H9 (cell line): ENCODE results near the gene TDP2. TPM values are rescaled to one million over a fixed set of nuclear protein-coding genes. Genes with fewer than 3 reads are reported as not detected.

Source experiments
- DNase-seq: peaks from one replicate; pipeline ENCODE4 v3.0.0-alpha.2; 2017
- H2AFZ ChIP-seq: one replicate; pipeline ENCODE4 v1.6.1; 2013; ENCODE audit warnings: mild to moderate bottlenecking, low read length, control low read depth, moderate library complexity
- H2AK5ac ChIP-seq: 2 replicates; pipeline ENCODE4 v1.6.1; 2013; ENCODE audit warnings: low read length, control low read depth, mixed read lengths; ENCODE audit not compliant: insufficient read length
- H2BK120ac ChIP-seq: one replicate; pipeline ENCODE4 v1.6.1; 2013; ENCODE audit warnings: low read depth, mild to moderate bottlenecking, low read length, control low read depth, inconsistent platforms; ENCODE audit not compliant: poor library complexity, severe bottlenecking
- H2BK12ac ChIP-seq: 2 replicates; pipeline ENCODE4 v1.6.1; 2013; ENCODE audit warnings: low read length, control low read depth, mixed read lengths, low read depth; ENCODE audit not compliant: insufficient read length
- H2BK15ac ChIP-seq: 2 replicates; pipeline ENCODE4 v1.6.1; 2013; ENCODE audit warnings: low read depth, low read length, control low read depth
- H2BK20ac ChIP-seq: one replicate; pipeline ENCODE4 v1.6.1; 2013; ENCODE audit warnings: low read depth, mild to moderate bottlenecking, low read length, control low read depth, inconsistent platforms; ENCODE audit not compliant: poor library complexity, severe bottlenecking
- H2BK5ac ChIP-seq: 2 replicates; pipeline ENCODE4 v1.6.1; 2013; ENCODE audit warnings: low read length, control low read depth, mixed read lengths; ENCODE audit not compliant: insufficient read length
- H3K14ac ChIP-seq: 2 replicates; pipeline ENCODE4 v1.6.1; 2013; ENCODE audit warnings: low read length, control low read depth; ENCODE audit not compliant: insufficient read depth
- H3K18ac ChIP-seq: 2 replicates; pipeline ENCODE4 v1.6.1; 2013; ENCODE audit warnings: low read depth, mild to moderate bottlenecking, mixed read lengths, low read length, control low read depth; ENCODE audit not compliant: insufficient read length
- H3K23ac ChIP-seq: 2 replicates; pipeline ENCODE4 v1.6.1; 2013; ENCODE audit warnings: low read length, control low read depth, mixed read lengths, low read depth; ENCODE audit not compliant: insufficient read length
- H3K23me2 ChIP-seq: 2 replicates; pipeline ENCODE4 v1.6.1; 2013; ENCODE audit warnings: low read depth, mild to moderate bottlenecking, mixed read lengths, low read length, control low read depth; ENCODE audit not compliant: insufficient read length, poor library complexity, severe bottlenecking
- H3K27ac ChIP-seq: 2 replicates; pipeline ENCODE4 v1.5.1; 2013; ENCODE audit warnings: low read length, control low read depth, mixed read lengths, low read depth; ENCODE audit not compliant: insufficient read length
- H3K27me3 ChIP-seq: 2 replicates; pipeline ENCODE4 v1.6.1; 2013; ENCODE audit warnings: low read length, control low read depth, inconsistent platforms; ENCODE audit not compliant: insufficient read depth
- H3K4ac ChIP-seq: 2 replicates; pipeline ENCODE4 v1.6.1; 2013; ENCODE audit warnings: low read depth, mild to moderate bottlenecking, control low read depth, inconsistent platforms, low read length, moderate library complexity
- H3K4me1 ChIP-seq: 2 replicates; pipeline ENCODE4 v1.6.1; 2013; ENCODE audit warnings: low read length, control low read depth, inconsistent platforms; ENCODE audit not compliant: insufficient read depth
- H3K4me2 ChIP-seq: 2 replicates; pipeline ENCODE4 v1.6.1; 2013; ENCODE audit warnings: low read length, control low read depth, mixed read lengths; ENCODE audit not compliant: insufficient read length, insufficient read depth
- H3K56ac ChIP-seq: 2 replicates; pipeline ENCODE4 v1.6.1; 2013; ENCODE audit warnings: low read depth, mild to moderate bottlenecking, mixed read lengths, low read length, control low read depth; ENCODE audit not compliant: insufficient read length
- H3K79me1 ChIP-seq: 2 replicates; pipeline ENCODE4 v1.6.1; 2013; ENCODE audit warnings: low read depth, mild to moderate bottlenecking, moderate library complexity, low read length, control low read depth, inconsistent platforms; ENCODE audit not compliant: insufficient read depth, poor library complexity, severe bottlenecking
- H3K79me2 ChIP-seq: 2 replicates; pipeline ENCODE4 v1.6.1; 2013; ENCODE audit warnings: low read length, control low read depth, inconsistent platforms; ENCODE audit not compliant: insufficient read depth
- H3K9ac ChIP-seq: 2 replicates; pipeline ENCODE4 v1.6.1; 2013; ENCODE audit warnings: low read length, control low read depth, mixed read lengths; ENCODE audit not compliant: insufficient read length; ENCODE audit errors: extremely low read depth
- H3K9me3 ChIP-seq: one replicate; pipeline ENCODE4 v1.6.1; 2013; ENCODE audit warnings: low read depth, low read length, inconsistent platforms; ENCODE audit not compliant: control insufficient read depth
- H3T11ph ChIP-seq: one replicate; pipeline ENCODE4 v1.6.1; 2013; ENCODE audit warnings: mild to moderate bottlenecking, low read length, control low read depth, inconsistent platforms
- H4K20me1 ChIP-seq: one replicate; pipeline ENCODE4 v1.6.1; 2013; ENCODE audit not compliant: control insufficient read depth, insufficient read length, insufficient read depth
- H4K5ac ChIP-seq: 2 replicates; pipeline ENCODE4 v1.6.1; 2013; ENCODE audit warnings: low read depth, mild to moderate bottlenecking, mixed read lengths, low read length, control low read depth; ENCODE audit not compliant: insufficient read length
- H4K8ac ChIP-seq: replicated peaks from 2 replicates; pipeline ENCODE4 v1.6.1; 2013; ENCODE audit warnings: low read length, control low read depth, mixed read lengths, low read depth; ENCODE audit not compliant: insufficient read length
- H4K91ac ChIP-seq: 2 replicates; pipeline ENCODE4 v1.6.1; 2013; ENCODE audit warnings: low read depth, mild to moderate bottlenecking, moderate library complexity, mixed read lengths, low read length, control low read depth; ENCODE audit not compliant: insufficient read length
- H3K27ac Mint-ChIP-seq, 3 experiments: 2 replicates in 2 of 3; 3 replicates in 1 of 3; pipeline ENCODE4 v1.8.0; 2020 to 2021; ENCODE audit warnings: mixed read lengths in 3 of 3, mild to moderate bottlenecking in 1 of 3, moderate library complexity in 1 of 3
- H3K27me3 Mint-ChIP-seq: 2 replicates; pipeline ENCODE4 v1.8.0; 2021; ENCODE audit warnings: low read depth, mild to moderate bottlenecking, moderate library complexity, mixed read lengths
- H3K36me3 Mint-ChIP-seq, 3 experiments: 2 replicates in 2 of 3; 3 replicates in 1 of 3; pipeline ENCODE4 v1.8.0; 2020 to 2021; ENCODE audit warnings: low read depth in 3 of 3, mixed read lengths in 3 of 3; ENCODE audit not compliant: insufficient read depth in 1 of 3
- H3K4me1 Mint-ChIP-seq, 2 experiments: 2 replicates each; pipeline ENCODE4 v1.8.0; 2020; ENCODE audit warnings: mixed read lengths in 2 of 2
- H3K4me3 Mint-ChIP-seq, 2 experiments: 2 replicates in 1 of 2; 3 replicates in 1 of 2; pipeline ENCODE4 v1.8.0; 2020 to 2021; ENCODE audit warnings: mild to moderate bottlenecking in 2 of 2, mixed read lengths in 2 of 2, moderate library complexity in 1 of 2
- H3K9me3 Mint-ChIP-seq, 2 experiments: 2 replicates in 1 of 2; 3 replicates in 1 of 2; pipeline ENCODE4 v1.8.0; 2020; ENCODE audit warnings: mild to moderate bottlenecking in 2 of 2, mixed read lengths in 2 of 2, moderate library complexity in 1 of 2
- WGBS: extraction: QIAGEN DNeasy Blood & Tissue Kit; methylation state at CpG from one replicate; pipeline ENCODE4 v1.1.7; 2013; ENCODE audit warnings: missing lambda C conversion rate, low lambda C conversion rate, mixed read lengths; ENCODE audit not compliant: insufficient read length; ENCODE audit errors: extremely low coverage; 5-methylcytosine and 5-hydroxymethylcytosine counted together
- total RNA-seq: library from RNA; stranded (reverse); gene quantifications from 2 replicates; pipeline ENCODE4 v1.2.1, GENCODE V29; 2021
- TF ChIP-seq, protein P1 (sequence below): fragments of 200-600 bp; sonication (generic); conservative IDR thresholded peaks from 3 replicates; pipeline ENCODE4 v1.8.0; 2021; ENCODE audit warnings: antibody characterized with exemption, mild to moderate bottlenecking

The TDP2 gene
- total RNA-seq, 1 experiment from 2014 or later: 55.6 TPM

DNA sequence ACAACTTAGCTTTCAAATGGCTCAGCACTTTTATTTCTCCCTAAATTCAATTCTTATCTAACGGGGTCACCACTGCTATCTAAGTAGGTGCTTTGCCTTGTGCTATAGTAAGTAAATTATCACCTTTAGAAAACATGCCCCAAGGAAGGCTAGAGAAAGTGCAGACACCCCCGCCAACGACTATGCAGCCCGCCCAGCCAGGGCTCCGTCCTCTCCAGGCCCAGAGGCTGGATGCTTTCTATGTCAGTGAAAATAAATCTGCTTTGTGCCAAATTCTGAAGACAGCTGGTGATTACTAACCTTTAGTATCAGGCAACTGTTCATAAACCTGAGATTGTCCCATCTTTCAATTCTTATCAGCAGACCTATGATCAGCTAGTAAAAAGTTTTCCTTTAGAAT, 35.0 kb downstream of the TDP2 start:
- TF ChIP-seq, protein P1, sequence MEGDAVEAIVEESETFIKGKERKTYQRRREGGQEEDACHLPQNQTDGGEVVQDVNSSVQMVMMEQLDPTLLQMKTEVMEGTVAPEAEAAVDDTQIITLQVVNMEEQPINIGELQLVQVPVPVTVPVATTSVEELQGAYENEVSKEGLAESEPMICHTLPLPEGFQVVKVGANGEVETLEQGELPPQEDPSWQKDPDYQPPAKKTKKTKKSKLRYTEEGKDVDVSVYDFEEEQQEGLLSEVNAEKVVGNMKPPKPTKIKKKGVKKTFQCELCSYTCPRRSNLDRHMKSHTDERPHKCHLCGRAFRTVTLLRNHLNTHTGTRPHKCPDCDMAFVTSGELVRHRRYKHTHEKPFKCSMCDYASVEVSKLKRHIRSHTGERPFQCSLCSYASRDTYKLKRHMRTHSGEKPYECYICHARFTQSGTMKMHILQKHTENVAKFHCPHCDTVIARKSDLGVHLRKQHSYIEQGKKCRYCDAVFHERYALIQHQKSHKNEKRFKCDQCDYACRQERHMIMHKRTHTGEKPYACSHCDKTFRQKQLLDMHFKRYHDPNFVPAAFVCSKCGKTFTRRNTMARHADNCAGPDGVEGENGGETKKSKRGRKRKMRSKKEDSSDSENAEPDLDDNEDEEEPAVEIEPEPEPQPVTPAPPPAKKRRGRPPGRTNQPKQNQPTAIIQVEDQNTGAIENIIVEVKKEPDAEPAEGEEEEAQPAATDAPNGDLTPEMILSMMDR: no peak
- Histone ChIP-seq H4K20me1 (no peaks in the 10 kb centered on the region), H3K23me2 (no peaks in the 10 kb centered on the region), H3K4ac (no peak overlapping the region), H3K14ac (no peak overlapping the region), H2BK15ac (no peak overlapping the region), H3K79me1 (no peaks in the 10 kb centered on the region), H3T11ph (no peak overlapping the region), H3K4me1 (no peaks in the 10 kb centered on the region), H4K5ac (no peak overlapping the region), H3K4me2 (no peak overlapping the region), H2BK120ac (no peak overlapping the region), H3K56ac (no peak overlapping the region), H3K18ac (no peak overlapping the region), H2BK12ac (no peak overlapping the region), H2AFZ (no peak overlapping the region), H3K23ac (no peak overlapping the region), H2BK20ac (no peak overlapping the region), H3K27me3 (no peaks in the 10 kb centered on the region), H3K9ac (no peak overlapping the region), H3K79me2 (no peaks in the 10 kb centered on the region), H2BK5ac (no peak overlapping the region), H4K91ac (no peak overlapping the region), H3K27ac (no peak overlapping the region), H3K9me3 (no peaks in the 10 kb centered on the region), H2AK5ac (no peak overlapping the region), H4K8ac (no peak overlapping the region)
- DNase-seq: no peak
- Mint-ChIP-seq H3K4me3 (no peak overlapping the region), H3K4me1 (peaks cover 6 to 20% of the 10 kb centered on the region in 2 experiments), H3K9me3 (no peaks in the 10 kb centered on the region; a peak in 2 of 5 replicates), H3K36me3 (no peaks in the 10 kb centered on the region; a peak in 1 of 7 replicates), H3K27me3 (no peaks in the 10 kb centered on the region), H3K27ac (no peak overlapping the region)
- WGBS: no CpG with 5 or more reads among the region's 5 CpGs
